Lower leg skin (tissue), 3 donors: ENCODE results near the gene FAM193A.

Experiments
- CTCF ChIP-seq, 3 donors: fragments of 450-650 bp; IDR thresholded peaks; one replicate each; pipeline ENCODE4 v1.5.1; 2016; ENCODE audit warnings: antibody characterized with exemption in 3 of 3, mild to moderate bottlenecking in 3 of 3, moderate library complexity in 2 of 3
- POLR2A ChIP-seq, 2 donors: fragments of 450-650 bp; IDR thresholded peaks; one replicate each; pipeline ENCODE4 v1.6.1; 2016 to 2017; ENCODE audit warnings: antibody characterized with exemption in 2 of 2, mild to moderate bottlenecking in 1 of 2, moderate library complexity in 1 of 2

DNA sequence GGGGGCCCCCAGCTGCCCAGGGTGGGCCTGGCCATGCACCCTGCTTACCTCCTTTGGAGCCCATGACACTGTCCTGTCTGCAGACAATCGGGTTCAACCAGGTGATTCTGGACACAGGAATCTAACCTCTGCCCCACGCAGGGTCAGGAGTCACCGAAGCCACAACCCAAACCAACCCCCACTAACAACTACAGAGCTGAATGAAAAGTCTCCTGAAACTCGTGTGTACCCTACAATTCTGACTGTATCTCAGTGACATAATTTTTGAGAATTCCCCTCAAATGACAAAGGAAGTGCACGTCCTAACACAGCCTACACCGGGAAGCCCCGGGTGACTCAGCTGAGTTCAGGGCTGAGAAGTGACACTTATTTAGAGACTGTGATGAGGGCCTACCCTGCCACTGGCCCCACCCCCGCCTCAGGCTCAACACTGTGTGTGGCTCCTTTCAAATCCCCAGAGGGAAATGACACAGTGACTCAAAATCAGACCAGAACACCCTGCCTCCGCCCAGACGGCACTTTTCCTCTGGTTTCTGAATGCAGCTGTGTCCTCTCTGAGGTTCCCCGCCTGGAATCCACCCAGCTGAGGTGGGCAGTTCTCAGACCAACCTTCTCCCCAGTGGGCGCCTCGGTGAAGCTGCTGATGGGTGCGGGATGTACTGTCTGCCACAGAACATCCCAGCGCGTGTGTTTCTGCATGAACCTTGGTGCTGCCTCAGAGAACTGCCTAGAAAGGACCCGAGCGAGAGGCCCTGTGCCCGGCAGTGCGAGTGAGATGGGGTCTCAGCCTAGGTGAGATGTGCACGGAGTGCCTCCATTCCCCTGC, 209.7 kb downstream of the FAM193A start:
- TF ChIP-seq CTCF (IDR thresholded peaks at IDR 0.05), result no peak
- no peak for TF ChIP-seq POLR2A (IDR thresholded peaks at IDR 0.05)
